HL-60 (cell line): ENCODE results near the gene RNASE13.

Source experiments
- DNase-seq, 2 experiments: peaks; one replicate each; pipeline ENCODE4 v3.0.0-alpha.2; 2010 to 2020; ENCODE audit warnings: low read depth in 1 of 2, low spot score in 1 of 2
- H3K27ac ChIP-seq: fragments of 250-450 bp; sonication (Bioruptor Pico); replicated peaks from 2 replicates; pipeline ENCODE4 v1.5.1; 2020; ENCODE audit warnings: mild to moderate bottlenecking, moderate library complexity
- H3K27me3 ChIP-seq: fragments of 250-450 bp; sonication (Bioruptor Pico); 2 replicates; pipeline ENCODE4 v1.5.1; 2021; ENCODE audit warnings: mild to moderate bottlenecking, moderate library complexity; ENCODE audit not compliant: insufficient read depth, poor library complexity, severe bottlenecking
- H3K4me3 ChIP-seq: replicated peaks from 2 replicates; pipeline ENCODE4 v1.5.1; 2011; ENCODE audit warnings: mild to moderate bottlenecking, control low read depth, low read length; ENCODE audit not compliant: insufficient read depth
- CTCF ChIP-seq: IDR thresholded peaks from one replicate; pipeline ENCODE4 v1.5.1; 2011; ENCODE audit warnings: low read length, control low read depth, inconsistent platforms; ENCODE audit not compliant: insufficient read depth
- GABPA ChIP-seq: IDR thresholded peaks from 2 replicates; pipeline ENCODE4 v1.6.1; 2012; ENCODE audit warnings: low read depth
- POLR2AphosphoS5 ChIP-seq: IDR thresholded peaks from 2 replicates; pipeline ENCODE4 v1.6.1; 2012; ENCODE audit warnings: low read depth
- REST ChIP-seq: IDR thresholded peaks from 2 replicates; pipeline ENCODE4 v1.6.1; 2012; ENCODE audit warnings: low read depth; ENCODE audit not compliant: insufficient replicate concordance
- SPI1 ChIP-seq: IDR thresholded peaks from 2 replicates; pipeline ENCODE4 v1.6.1; 2012; ENCODE audit warnings: low read depth, mild to moderate bottlenecking, borderline replicate concordance

Gene RNASE13

DNA sequence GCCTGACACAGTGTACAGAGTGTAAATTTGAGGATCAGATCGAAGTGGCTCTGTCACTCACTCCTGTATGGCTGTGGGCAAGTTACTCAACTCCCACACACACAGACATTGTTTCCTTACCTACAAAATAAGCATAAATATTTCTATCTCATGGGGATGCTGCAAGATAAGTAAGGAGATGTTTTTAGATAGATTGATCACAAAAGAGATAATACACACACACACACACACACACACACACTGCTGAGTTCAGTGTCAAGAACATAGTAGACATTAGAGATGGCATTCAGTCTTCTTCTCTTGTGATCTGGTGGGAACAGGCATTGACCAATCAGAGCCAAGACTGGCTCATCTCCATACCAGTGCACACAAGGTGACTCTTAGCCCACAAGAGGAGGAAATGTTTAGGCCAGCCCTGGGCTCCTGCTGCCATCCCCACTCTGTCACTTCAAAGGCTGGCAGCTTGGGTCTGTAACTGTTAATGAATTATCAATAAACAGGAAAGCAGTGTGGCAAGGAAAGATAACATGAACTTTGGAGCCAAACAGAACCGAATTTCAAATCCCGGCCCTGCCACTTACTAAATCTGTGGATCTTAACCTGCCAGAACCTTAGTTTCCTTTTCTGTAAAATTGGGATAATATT, 19.6 kb upstream of the RNASE13 start:
- H3K27me3 ChIP-seq: no peaks in the 10 kb centered on the region
- DNase-seq: no peak
- H3K4me3 ChIP-seq: no peak overlapping the region
- TF ChIP-seq CTCF (no peak), SPI1 (no peak), REST (no peak), POLR2AphosphoS5 (no peak), GABPA (no peak)
- no peak overlapping the region for H3K27ac ChIP-seq

GRCh38 chr14:21053184-21054122, 18.8 kb upstream of the RNASE13 start:
- DNase-seq: no peak
- TF ChIP-seq REST (no peak), CTCF (no peak), SPI1 (no peak), POLR2AphosphoS5 (no peak), GABPA (no peak)
- Histone ChIP-seq H3K27me3 (no peaks in the 10 kb centered on the region), H3K27ac (no peak overlapping the region), H3K4me3 (no peak overlapping the region)

- DNase-seq: no peak
- no peak for TF ChIP-seq GABPA
- no peak overlapping the region for H3K27ac ChIP-seq
- H3K27me3 ChIP-seq: no peaks in the 10 kb centered on the region
- H3K4me3 ChIP-seq: no peak overlapping the region
These were observed 16.0 kb upstream of the RNASE13 start for GRCh38 chr14:21050597-21050996.

DNA sequence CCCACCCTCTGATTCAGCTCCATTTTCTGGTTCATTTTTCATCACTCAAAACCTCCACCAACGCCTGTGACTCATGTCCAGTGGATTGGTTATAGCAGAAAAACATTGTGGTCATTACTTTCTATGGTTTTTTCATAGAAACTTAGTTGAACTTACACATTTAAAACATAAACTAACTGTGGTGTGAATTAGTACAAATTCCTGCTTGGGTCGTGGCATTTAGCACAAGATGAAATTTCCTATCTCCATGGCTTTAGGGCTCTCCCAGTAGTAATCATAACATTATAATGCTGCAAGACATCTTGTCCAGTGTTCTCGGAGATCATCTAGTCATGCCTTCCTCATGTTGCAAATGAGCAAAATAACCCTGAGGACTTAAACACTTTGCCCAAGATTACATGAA, 14.7 kb upstream of the RNASE13 start:
- TF ChIP-seq GABPA (no peak), REST (no peak), POLR2AphosphoS5 (no peak), CTCF (no peak), SPI1 (no peak)
- Histone ChIP-seq H3K4me3 (no peak overlapping the region), H3K27me3 (no peaks in the 10 kb centered on the region), H3K27ac (no peak overlapping the region)
- DNase-seq: no peak
